Aorta (tissue), 4 donors: ENCODE data around the gene DVL3. TPM values are rescaled to one million over a fixed set of nuclear protein-coding genes. Genes with fewer than 3 reads are reported as not detected.

Experiments used
- polyA plus RNA-seq, 2 donors: library from polyadenylated mRNA; stranded (reverse); fragments of 200-250 nt; gene quantifications; one replicate each; pipeline ENCODE4 v1.2.3, GENCODE V29; 2013
- total RNA-seq, 2 donors: library from RNA; stranded (reverse); fragmentation: NEBNext Ultra II Directional; extraction: Animal tissue kit (Norgen Biotek cat#: 25700); gene quantifications; one replicate each; pipeline ENCODE4 v1.2.1, GENCODE V29; 2021
- donor health status: healthy with polysubstance abuse.
- donor health status: Bipolar disorder and iron deficiency.
- donor health status: DM: no; HTN: no; CAD: no.
- donor health status: DM: yes; HTN: yes; CAD: no.

DVL3 gene
- total and polyA plus RNA-seq, 4 donors: 13.5 to 77.1 (median 61.2) TPM

Other genes with a start within 250 kb of the DVL3 start
- gene ABCC5, start 137.5 kb upstream of the DVL3 start, total RNA-seq: 10 to 100 TPM; 18.9 to 49.6 TPM
- 10 to 100 TPM; 13.0 to 33.8 TPM for gene ABCC5, start 137.5 kb upstream of the DVL3 start, polyA plus RNA-seq
- gene HTR3D, start 123.6 kb upstream of the DVL3 start, total RNA-seq: not detected
- gene HTR3D, start 123.6 kb upstream of the DVL3 start, polyA plus RNA-seq: not detected
- not detected for gene HTR3C, start 102.3 kb upstream of the DVL3 start, total RNA-seq
- gene HTR3C, start 102.3 kb upstream of the DVL3 start, polyA plus RNA-seq: not detected
- gene HTR3E, start 58.3 kb upstream of the DVL3 start, total RNA-seq: not detected
- not detected for gene HTR3E, start 58.3 kb upstream of the DVL3 start, polyA plus RNA-seq
- gene EIF2B5, start 20.0 kb upstream of the DVL3 start, total RNA-seq: 10 to 100 TPM; 32.2 to 32.9 TPM
- gene EIF2B5, start 20.0 kb upstream of the DVL3 start, polyA plus RNA-seq: 10 to 100 TPM; 24.3 to 53.1 TPM
- gene AP2M1, start 19.5 kb downstream of the DVL3 start, total RNA-seq: 100 to 1,000 TPM; 249 to 250 TPM
- gene AP2M1, start 19.5 kb downstream of the DVL3 start, polyA plus RNA-seq: 100 to 1,000 TPM; 234 to 237 TPM
- 10 to 100 TPM; 44.1 to 57.1 TPM for gene ABCF3, start 30.8 kb downstream of the DVL3 start, total RNA-seq
- gene ABCF3, start 30.8 kb downstream of the DVL3 start, polyA plus RNA-seq: 10 to 100 TPM; 30.1 to 75.6 TPM
- not detected for gene VWA5B2, start 74.2 kb downstream of the DVL3 start, total RNA-seq
- under 1 TPM in 1 of 2 donors, not detected in 1; 0.10 TPM for gene VWA5B2, start 74.2 kb downstream of the DVL3 start, polyA plus RNA-seq
- gene ALG3, start 93.6 kb downstream of the DVL3 start, total RNA-seq: 10 to 100 TPM; 19.4 to 23.9 TPM
- 10 to 100 TPM; 12.5 to 30.7 TPM for gene ALG3, start 93.6 kb downstream of the DVL3 start, polyA plus RNA-seq
- 1 to 10 TPM; 1.5 to 1.8 TPM for gene EEF1AKMT4, start 94.3 kb downstream of the DVL3 start, total RNA-seq
- 1 to 10 TPM in 1 of 2 donors, under 1 TPM in 1; 0.41 to 3.0 TPM for gene EEF1AKMT4, start 94.3 kb downstream of the DVL3 start, polyA plus RNA-seq
- gene CAMK2N2, start 106.2 kb downstream of the DVL3 start, total RNA-seq: under 1 TPM; 0.26 to 0.36 TPM
- gene CAMK2N2, start 106.2 kb downstream of the DVL3 start, polyA plus RNA-seq: not detected
- not detected for gene ECE2, start 120.6 kb downstream of the DVL3 start, total RNA-seq
- not detected for gene ECE2, start 120.6 kb downstream of the DVL3 start, polyA plus RNA-seq
- 100 to 1,000 TPM; 139 to 143 TPM for gene PSMD2, start 143.9 kb downstream of the DVL3 start, total RNA-seq
- gene PSMD2, start 143.9 kb downstream of the DVL3 start, polyA plus RNA-seq: 100 to 1,000 TPM; 116 to 139 TPM
- 100 to 1,000 TPM; 234 to 285 TPM for gene EIF4G1, start 159.2 kb downstream of the DVL3 start, total RNA-seq
- 100 to 1,000 TPM in 1 of 2 donors, 10 to 100 TPM in 1; 72.8 to 140 TPM for gene EIF4G1, start 159.2 kb downstream of the DVL3 start, polyA plus RNA-seq
- 10 to 100 TPM; 28.2 to 40.6 TPM for gene FAM131A, start 182.2 kb downstream of the DVL3 start, total RNA-seq
- 10 to 100 TPM; 10.6 to 27.1 TPM for gene FAM131A, start 182.2 kb downstream of the DVL3 start, polyA plus RNA-seq
- 1 to 10 TPM; 4.1 to 6.5 TPM for gene CLCN2, start 206.2 kb downstream of the DVL3 start, total RNA-seq
- gene CLCN2, start 206.2 kb downstream of the DVL3 start, polyA plus RNA-seq: 10 to 100 TPM in 1 of 2 donors, 1 to 10 TPM in 1; 4.3 to 14.5 TPM
- 10 to 100 TPM; 43.9 to 59.3 TPM for gene POLR2H, start 206.3 kb downstream of the DVL3 start, total RNA-seq
- gene POLR2H, start 206.3 kb downstream of the DVL3 start, polyA plus RNA-seq: 100 to 1,000 TPM in 1 of 2 donors, 10 to 100 TPM in 1; 55.3 to 151 TPM
- gene THPO, start 222.8 kb downstream of the DVL3 start, total RNA-seq: 1 to 10 TPM in 1 of 2 donors, under 1 TPM in 1; 0.65 to 1.2 TPM
- under 1 TPM; 0.15 to 0.75 TPM for gene THPO, start 222.8 kb downstream of the DVL3 start, polyA plus RNA-seq
- gene CHRD, start 224.7 kb downstream of the DVL3 start, total RNA-seq: 10 to 100 TPM; 12.0 to 46.5 TPM
- gene CHRD, start 224.7 kb downstream of the DVL3 start, polyA plus RNA-seq: 10 to 100 TPM in 1 of 2 donors, under 1 TPM in 1; 0.38 to 11.9 TPM